DMS153 treated with DMSO at 0.1 percent for 48 hours (cell line): ENCODE data around the gene CROCC.

ENCODE experiments used
- DNase-seq: peaks from one replicate; lab custom pipeline; 2025; ENCODE audit not compliant: unreplicated experiment; lab: John Stamatoyannopoulos, UW

Gene CROCC

GRCh38 chr1:17008208-17008855 lies 86.6 kb downstream of the CROCC start:
- no peak for DNase-seq

DNA sequence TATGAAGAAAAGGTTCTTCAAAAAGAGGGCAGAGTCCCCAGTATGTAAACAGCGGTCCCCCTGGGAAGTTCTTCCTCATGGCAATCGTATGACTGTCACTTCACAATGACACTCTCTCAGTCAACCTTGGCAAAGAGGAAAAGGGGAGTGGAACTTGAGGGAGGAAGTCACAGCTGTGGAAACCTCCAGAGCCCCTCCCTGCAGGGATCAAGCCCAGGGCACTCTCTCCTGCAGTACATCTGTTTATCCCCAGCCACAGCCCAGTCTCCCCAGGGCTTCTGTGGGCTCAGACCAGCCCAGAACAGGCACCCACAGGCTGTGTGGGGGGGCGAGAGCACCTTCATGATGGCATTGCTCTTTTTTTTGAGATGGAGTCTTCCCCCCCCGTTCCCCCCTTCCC lies 88.0 kb downstream of the CROCC start:
- no peak for DNase-seq

- DNase-seq, result no peak
These were observed 89.3 kb downstream of the CROCC start for GRCh38 chr1:17011092-17011438.

DNA sequence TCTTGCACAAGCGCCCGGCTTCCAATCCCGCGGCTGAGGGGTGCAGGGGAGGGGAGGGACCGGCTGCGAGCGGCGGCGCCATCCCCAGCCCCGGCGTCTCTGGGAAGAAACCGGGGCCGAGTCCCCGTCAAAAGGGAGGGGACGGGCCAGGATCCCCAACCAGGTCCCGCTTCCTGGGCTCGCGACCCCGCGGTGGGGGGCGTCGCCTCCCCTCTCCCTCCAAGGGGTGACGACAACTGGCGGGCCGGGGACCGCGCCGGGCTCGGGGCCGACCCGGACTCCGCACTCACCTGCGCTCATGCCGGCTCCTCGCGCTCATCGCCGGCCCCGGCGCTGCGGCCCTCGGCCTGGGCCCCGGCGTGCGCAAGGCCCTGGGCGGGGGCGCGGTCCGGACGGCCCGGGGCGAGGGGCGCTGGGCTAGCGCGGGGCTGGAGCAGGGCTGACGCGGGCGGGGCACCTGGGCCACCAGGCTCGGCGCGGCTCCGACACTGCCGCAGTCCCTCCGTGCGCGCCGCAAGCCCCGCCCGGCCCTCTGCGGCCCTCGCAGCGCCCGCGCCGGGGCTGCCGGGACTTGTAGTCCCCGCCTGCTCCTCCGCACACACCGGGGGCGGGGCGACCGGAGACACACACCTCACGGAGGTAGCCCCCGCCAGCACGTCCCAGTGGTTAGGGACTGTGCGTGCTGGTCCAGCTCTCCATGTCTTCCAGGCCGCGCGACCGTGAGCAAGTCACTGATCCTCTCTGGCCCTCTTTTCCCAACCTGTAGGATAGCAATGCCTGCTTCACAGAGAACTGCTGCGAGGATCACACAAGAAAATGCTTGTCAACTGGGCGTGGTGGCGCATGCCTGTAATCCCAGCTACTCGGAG lies 89.9 kb downstream of the CROCC start, which contains the start of gene ATP13A2:
Gene ATP13A2, minus strand, starts transcription at position 490 of the 869 bp plus-strand sequence. Its CDS starts 190 bp downstream, at position 300.
- DNase-seq, result peak; percentile 70

DNA sequence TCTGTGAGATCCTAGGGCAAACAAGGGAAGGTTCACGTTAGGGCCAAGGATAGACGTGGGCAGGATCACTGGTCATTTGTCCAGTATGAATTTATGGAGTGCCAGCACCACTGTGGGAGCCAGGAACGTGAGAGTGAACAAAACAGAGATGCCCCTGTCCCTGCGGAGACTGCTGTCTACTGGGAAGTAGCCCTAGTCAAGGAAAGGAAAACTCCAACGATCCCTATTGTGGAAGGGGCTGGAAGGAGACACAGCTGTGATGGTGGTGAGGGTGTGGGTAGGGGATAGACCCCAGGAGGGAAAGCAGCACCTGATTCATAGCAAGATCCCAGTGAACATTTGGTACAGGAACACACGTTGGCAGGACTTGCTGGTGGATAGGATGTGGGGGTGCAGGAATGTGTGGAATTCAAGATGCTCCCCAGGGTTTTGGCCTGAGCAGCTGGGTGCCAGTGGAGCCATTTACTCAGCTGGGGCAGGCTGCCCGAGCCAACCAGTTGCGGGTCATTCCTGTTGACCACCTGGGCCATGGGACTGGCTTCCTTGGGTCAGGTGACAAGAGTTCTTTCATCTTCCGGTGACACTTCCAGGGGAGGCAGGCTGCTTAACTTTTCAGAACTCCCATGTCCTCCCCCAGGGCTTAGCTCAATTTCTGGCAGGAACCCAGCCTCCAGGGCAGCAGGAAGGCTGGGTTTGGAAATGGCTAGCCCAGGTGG lies 91.2 kb downstream of the CROCC start:
- DNase-seq, result no peak

GRCh38 chr1:17013491-17014320 lies 92.0 kb downstream of the CROCC start:
- no peak for DNase-seq

DNA sequence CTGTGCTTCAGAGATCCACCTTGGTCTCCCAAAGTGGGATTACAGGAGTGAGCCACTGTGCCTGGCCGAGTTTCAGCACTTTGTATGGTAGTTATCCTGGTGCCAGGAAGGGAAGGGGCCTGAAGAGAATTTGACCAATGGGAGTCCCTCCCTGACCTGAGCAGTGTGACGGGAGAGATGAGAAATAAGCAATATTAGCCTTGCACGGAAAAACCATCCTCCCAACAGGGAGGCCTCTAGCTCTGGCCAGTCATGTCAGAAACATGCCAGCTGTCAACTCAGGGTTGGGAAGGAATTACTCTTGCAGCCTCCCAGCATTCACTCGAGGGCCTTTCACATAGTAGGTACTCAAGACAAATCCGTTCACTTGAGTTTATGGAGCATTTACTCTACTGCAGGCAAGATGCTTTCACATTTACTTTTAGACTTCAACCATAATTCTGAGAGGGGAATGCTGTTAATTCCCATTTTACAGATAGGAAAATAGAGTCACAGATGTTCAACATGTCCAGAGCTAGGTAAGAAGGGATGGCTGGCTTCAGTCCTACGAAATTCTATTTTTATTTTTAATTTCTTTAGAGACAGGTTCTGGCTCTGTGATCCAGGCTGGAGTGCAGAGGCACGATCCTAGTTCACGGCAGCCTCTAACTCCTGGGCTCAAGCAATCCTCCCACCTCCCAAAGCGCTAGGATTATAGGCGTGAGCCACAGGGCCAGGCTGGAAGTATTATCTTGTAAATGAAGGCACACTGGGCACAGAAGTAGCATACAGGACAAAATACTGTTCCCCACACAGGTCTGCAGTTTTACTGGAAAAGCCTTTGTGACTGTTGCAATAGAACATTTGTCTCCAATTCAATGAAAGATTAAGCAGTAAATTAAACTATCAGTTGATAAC lies 93.2 kb downstream of the CROCC start:
- DNase-seq, result no peak

GRCh38 chr1:17016317-17016661 lies 94.6 kb downstream of the CROCC start:
- no peak for DNase-seq

- DNase-seq, result no peak
These were observed 95.7 kb downstream of the CROCC start for GRCh38 chr1:17017435-17017834.

DNA sequence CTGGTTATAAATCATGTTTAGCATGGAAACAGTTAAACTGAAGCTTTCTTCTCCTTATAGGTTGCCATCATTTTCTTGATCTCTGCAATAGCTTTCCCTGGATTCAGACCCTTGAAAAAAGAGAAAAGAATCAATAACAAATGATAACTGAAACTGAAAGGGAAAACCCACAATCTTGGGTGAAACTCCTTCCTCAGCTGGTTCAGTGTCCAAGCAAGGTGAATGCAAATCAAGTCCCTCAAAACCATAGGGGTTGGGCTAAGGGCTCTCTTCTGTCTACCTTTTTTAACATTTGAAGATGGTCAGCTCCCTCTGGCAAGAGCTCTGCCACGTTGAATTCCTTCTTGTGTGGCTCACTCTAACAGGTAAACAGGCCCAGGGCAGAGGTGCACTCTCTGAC lies 97.1 kb downstream of the CROCC start:
- no peak for DNase-seq

GRCh38 chr1:17020502-17020901 lies 98.8 kb downstream of the CROCC start:
- no peak for DNase-seq

GRCh38 chr1:17021896-17022295 lies 100.2 kb downstream of the CROCC start:
- no peak for DNase-seq
